ENCODE data around the gene LDLRAD2. TPM values are rescaled to one million over a fixed set of nuclear protein-coding genes. Genes with fewer than 3 reads are reported as not detected.
A peak's percentile ranks its signal among the peaks of the same experiment; 100 is the strongest.

The LDLRAD2 gene
- total and polyA plus RNA-seq, 10 of the 15 experiments (the other 5 are each of a cell fraction or from before 2014, with no cell fraction given) = 0.04 to 0.23 (median 0.11) TPM; not detected in 7

DNA sequence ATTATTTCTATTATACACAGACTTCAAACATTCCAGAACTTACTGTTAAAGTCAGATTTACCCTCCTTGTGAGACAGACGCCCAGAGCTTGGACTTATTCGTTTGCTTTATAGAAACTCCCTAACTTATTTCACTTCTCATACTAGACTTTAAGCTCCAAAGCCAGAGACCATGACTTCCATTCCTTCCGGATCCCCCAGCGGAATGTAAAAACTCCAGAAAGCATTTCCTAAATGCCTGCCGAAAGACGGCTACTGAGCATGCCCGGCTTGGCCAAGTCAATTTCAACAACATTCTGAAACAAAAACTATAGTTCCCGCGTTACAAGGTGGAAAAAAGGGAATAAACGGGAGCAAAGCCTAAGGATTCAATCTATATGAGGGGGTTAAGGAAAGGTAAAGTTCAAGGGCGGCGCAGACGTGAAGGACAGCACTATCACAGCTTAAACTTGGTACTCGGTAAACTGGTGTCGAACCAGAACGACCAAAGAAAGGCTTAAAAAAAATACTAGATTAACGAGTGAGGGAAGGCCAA, 30.2 kb upstream of the LDLRAD2 start:
- ATAC-seq (peak; percentile 37), FAIRE-seq (peak; percentile 57), DNase-seq (ENCODE audit: low read depth, low spot score) (no peak)
- peaks cover 63% of the 10 kb centered on the region for H3K79me2 ChIP-seq (ENCODE audit: control insufficient read depth, insufficient read depth, low read length)
- ChIA-PET SMC1A (ENCODE audit: uncharacterized antibody, unreplicated experiment) (interaction anchor here (0.6 to 5.3 kb wide), 26 partner anchors 9 to 243 kb away, joined by 3 to 121 read pairs (median 4); no protein-coding TSS in a partner anchor), RAD21 (ENCODE audit: unreplicated experiment) (interaction anchor here (0.7 to 4.0 kb wide), 26 partner anchors 10 to 437 kb away, joined by 3 to 100 read pairs (median 4); partner anchors contain the start of gene CDC42), CTCF (interaction anchor here (0.8 to 3.4 kb wide), 23 partner anchors 9 to 243 kb away, joined by 3 to 50 read pairs (median 5); no protein-coding TSS in a partner anchor), POLR2A (interaction anchor here (0.6 to 4.2 kb wide), 20 partner anchors 10 to 484 kb away, joined by 3 to 107 read pairs (median 4); no protein-coding TSS in a partner anchor)
- H3K27ac ChIP-seq (ENCODE audit: control insufficient read depth, insufficient read depth) = peak overlapping the region; percentile 100
- H3K9ac ChIP-seq (ENCODE audit: control insufficient read depth, insufficient read depth, low read length) = peak overlapping the region; percentile 100
- 0 out of 2 replicates have a peak, but pooled peaks cover 4% of the 10 kb centered on the region for H3K4me1 ChIP-seq (ENCODE audit: control insufficient read depth, insufficient read depth, low read length)
- no peak overlapping the region for H2AFZ ChIP-seq (ENCODE audit: control insufficient read depth, low read depth, low read length)
- no peaks in the 10 kb centered on the region for H4K20me1 ChIP-seq (ENCODE audit: control insufficient read depth, insufficient read depth)
- 1% methylated on average over 17 of the region's 17 CpGs for WGBS (ENCODE audit: insufficient coverage, insufficient replicate concordance, low lambda C conversion rate, missing lambda C conversion rate)
- 0 out of 2 replicates have a peak overlapping the region, but pooled peaks have one; percentile 0 for H3K4me2 ChIP-seq (ENCODE audit: control insufficient read depth, insufficient read depth)
- in situ Hi-C loops (cut with MboI) (loop anchor here (25.0 kb wide), 1 partner anchor 1805 kb away; no protein-coding TSS in a partner anchor), intact Hi-C loops (cut with micrococcal nuclease; ENCODE audit: unreplicated experiment) (loop anchor here (5.0 to 10.0 kb wide), 2 partner anchors 80 to 183 kb away; no protein-coding TSS in a partner anchor)
- H3K36me3 ChIP-seq (ENCODE audit: control insufficient read depth in 2 of 2, insufficient read depth in 2 of 2, low read length in 1 of 2) = no peaks in the 10 kb centered on the region
- H3K4me3 ChIP-seq = peak overlapping the region; percentile 73
- no peaks in the 10 kb centered on the region; the same call in 1 of the 3 replicates for H3K9me3 ChIP-seq (replicated peaks; ENCODE audit: control insufficient read depth, insufficient read depth, low read length)
- BruUV-seq (replicated peaks) = TSS peak; percentile 78
- H3K27me3 ChIP-seq (replicated peaks in 1 of 2; ENCODE audit: control insufficient read depth in 2 of 2, insufficient read depth in 2 of 2, low read length in 1 of 2) = no peaks in the 10 kb centered on the region
- TF ChIP-seq PML (IDR thresholded peaks at IDR 0.05; ENCODE audit: low read length) = peak; percentile 68
- peak; percentile 59; the same call in 2 of the 3 replicates for TF ChIP-seq POU2F2 (IDR thresholded peaks at IDR 0.05; ENCODE audit: borderline replicate concordance, low read depth, low read length)
- 0 out of 4 replicates have a peak, but pooled peaks of 1 of the 2 experiments have one; percentile 10 for TF ChIP-seq EP300 (IDR thresholded peaks at IDR 0.05; ENCODE audit: borderline replicate concordance in 1 of 2, control insufficient read depth in 1 of 2, low read depth in 2 of 2, low read length in 2 of 2)
- TF ChIP-seq HDAC6 (IDR thresholded peaks at IDR 0.05; ENCODE audit: unreplicated experiment) = peak; percentile 63
- no peak for TF ChIP-seq SREBF1 (IDR thresholded peaks at IDR 0.05; ENCODE audit: low read length)
- TF ChIP-seq, protein P1, sequence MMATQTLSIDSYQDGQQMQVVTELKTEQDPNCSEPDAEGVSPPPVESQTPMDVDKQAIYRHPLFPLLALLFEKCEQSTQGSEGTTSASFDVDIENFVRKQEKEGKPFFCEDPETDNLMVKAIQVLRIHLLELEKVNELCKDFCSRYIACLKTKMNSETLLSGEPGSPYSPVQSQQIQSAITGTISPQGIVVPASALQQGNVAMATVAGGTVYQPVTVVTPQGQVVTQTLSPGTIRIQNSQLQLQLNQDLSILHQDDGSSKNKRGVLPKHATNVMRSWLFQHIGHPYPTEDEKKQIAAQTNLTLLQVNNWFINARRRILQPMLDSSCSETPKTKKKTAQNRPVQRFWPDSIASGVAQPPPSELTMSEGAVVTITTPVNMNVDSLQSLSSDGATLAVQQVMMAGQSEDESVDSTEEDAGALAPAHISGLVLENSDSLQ (IDR thresholded peaks at IDR 0.05) = peak; percentile 60; the same call in 1 of the 2 replicates
- TF ChIP-seq, protein P2, sequence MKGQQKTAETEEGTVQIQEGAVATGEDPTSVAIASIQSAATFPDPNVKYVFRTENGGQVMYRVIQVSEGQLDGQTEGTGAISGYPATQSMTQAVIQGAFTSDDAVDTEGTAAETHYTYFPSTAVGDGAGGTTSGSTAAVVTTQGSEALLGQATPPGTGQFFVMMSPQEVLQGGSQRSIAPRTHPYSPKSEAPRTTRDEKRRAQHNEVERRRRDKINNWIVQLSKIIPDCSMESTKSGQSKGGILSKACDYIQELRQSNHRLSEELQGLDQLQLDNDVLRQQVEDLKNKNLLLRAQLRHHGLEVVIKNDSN (IDR thresholded peaks at IDR 0.05; ENCODE audit: borderline replicate concordance, extremely low read length, insufficient read depth, low read depth, low read length) = no peak
- no peak for TF ChIP-seq TARDBP (IDR thresholded peaks at IDR 0.05; ENCODE audit: borderline replicate concordance)
- TF ChIP-seq ESRRA (IDR thresholded peaks at IDR 0.05; ENCODE audit: low read length) = 0 out of 2 replicates have a peak, but pooled peaks have one; percentile 41
- TF ChIP-seq, protein P3, sequence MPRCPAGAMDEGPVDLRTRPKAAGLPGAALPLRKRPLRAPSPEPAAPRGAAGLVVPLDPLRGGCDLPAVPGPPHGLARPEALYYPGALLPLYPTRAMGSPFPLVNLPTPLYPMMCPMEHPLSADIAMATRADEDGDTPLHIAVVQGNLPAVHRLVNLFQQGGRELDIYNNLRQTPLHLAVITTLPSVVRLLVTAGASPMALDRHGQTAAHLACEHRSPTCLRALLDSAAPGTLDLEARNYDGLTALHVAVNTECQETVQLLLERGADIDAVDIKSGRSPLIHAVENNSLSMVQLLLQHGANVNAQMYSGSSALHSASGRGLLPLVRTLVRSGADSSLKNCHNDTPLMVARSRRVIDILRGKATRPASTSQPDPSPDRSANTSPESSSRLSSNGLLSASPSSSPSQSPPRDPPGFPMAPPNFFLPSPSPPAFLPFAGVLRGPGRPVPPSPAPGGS (IDR thresholded peaks at IDR 0.05; ENCODE audit: borderline replicate concordance, insufficient read depth, low read depth, low read length, poor library complexity, severe bottlenecking) = no peak
- TF ChIP-seq GATAD2B (conservative IDR thresholded peaks at IDR 0.05; ENCODE audit: low read depth) = 0 out of 2 replicates have a peak, but pooled peaks have one; percentile 21
- peak; percentile 93 for TF ChIP-seq SMAD1 (IDR thresholded peaks at IDR 0.05; ENCODE audit: low read depth, partially characterized antibody)
- TF ChIP-seq TBL1XR1 (IDR thresholded peaks at IDR 0.05; ENCODE audit: low read depth, low read length) = peak; percentile 62; the same call in 1 of the 2 replicates
- TF ChIP-seq, protein P4, sequence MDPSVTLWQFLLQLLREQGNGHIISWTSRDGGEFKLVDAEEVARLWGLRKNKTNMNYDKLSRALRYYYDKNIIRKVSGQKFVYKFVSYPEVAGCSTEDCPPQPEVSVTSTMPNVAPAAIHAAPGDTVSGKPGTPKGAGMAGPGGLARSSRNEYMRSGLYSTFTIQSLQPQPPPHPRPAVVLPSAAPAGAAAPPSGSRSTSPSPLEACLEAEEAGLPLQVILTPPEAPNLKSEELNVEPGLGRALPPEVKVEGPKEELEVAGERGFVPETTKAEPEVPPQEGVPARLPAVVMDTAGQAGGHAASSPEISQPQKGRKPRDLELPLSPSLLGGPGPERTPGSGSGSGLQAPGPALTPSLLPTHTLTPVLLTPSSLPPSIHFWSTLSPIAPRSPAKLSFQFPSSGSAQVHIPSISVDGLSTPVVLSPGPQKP (IDR thresholded peaks at IDR 0.05; ENCODE audit: low read depth, low read length) = 0 out of 2 replicates have a peak, but pooled peaks have one; percentile 13
- TF ChIP-seq, protein P5, sequence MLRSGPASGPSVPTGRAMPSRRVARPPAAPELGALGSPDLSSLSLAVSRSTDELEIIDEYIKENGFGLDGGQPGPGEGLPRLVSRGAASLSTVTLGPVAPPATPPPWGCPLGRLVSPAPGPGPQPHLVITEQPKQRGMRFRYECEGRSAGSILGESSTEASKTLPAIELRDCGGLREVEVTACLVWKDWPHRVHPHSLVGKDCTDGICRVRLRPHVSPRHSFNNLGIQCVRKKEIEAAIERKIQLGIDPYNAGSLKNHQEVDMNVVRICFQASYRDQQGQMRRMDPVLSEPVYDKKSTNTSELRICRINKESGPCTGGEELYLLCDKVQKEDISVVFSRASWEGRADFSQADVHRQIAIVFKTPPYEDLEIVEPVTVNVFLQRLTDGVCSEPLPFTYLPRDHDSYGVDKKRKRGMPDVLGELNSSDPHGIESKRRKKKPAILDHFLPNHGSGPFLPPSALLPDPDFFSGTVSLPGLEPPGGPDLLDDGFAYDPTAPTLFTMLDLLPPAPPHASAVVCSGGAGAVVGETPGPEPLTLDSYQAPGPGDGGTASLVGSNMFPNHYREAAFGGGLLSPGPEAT (IDR thresholded peaks at IDR 0.05; ENCODE audit: low read depth) = peak; percentile 55; the same call in 1 of the 2 replicates

Measured in GM12878 (cell line).